HG03571 (cell line): ENCODE data around the gene OR6J1.
"Not testable (repeated sequence)": the region's sequence is repeated elsewhere in the genome, so short reads cannot be mapped to it uniquely, and the experiment has no call there.

ENCODE experiments used
- ATAC-seq: cut with Tn5 transposase; IDR thresholded peaks from one replicate; pipeline ENCODE4 v1.9.1; 2021; ENCODE audit not compliant: unreplicated experiment

OR6J1 gene

GRCh38 chr14:22644305-22644635 lies at the start of gene OR6J1:
OR6J1 (minus strand) TSS chr14:22644352; CDS start chr14:22634811, 9,541 bp downstream.
- ATAC-seq: no peak

GRCh38 chr14:22692194-22692593 lies 48.0 kb upstream of the OR6J1 start:
- ATAC-seq: no peak

- no peak for ATAC-seq
Measured at GRCh38 chr14:22691171-22691570, 47.0 kb upstream of the OR6J1 start.

GRCh38 chr14:22689199-22689598 lies 45.0 kb upstream of the OR6J1 start:
- ATAC-seq: no peak

GRCh38 chr14:22687969-22688368 lies 43.8 kb upstream of the OR6J1 start:
- not testable (repeated sequence) for ATAC-seq

GRCh38 chr14:22686176-22686611 lies 42.0 kb upstream of the OR6J1 start:
- ATAC-seq: not testable (repeated sequence)

- no peak for ATAC-seq
Measured at GRCh38 chr14:22685467-22685866, 41.3 kb upstream of the OR6J1 start.

GRCh38 chr14:22683428-22683827 lies 39.3 kb upstream of the OR6J1 start:
- not testable (repeated sequence) for ATAC-seq

GRCh38 chr14:22678221-22678620 lies 34.1 kb upstream of the OR6J1 start:
- ATAC-seq: no peak

GRCh38 chr14:22677551-22677950 lies 33.4 kb upstream of the OR6J1 start:
- not testable (repeated sequence) for ATAC-seq

- ATAC-seq: no peak
Measured at GRCh38 chr14:22671622-22672021, 27.5 kb upstream of the OR6J1 start.

GRCh38 chr14:22668863-22669262 lies 24.7 kb upstream of the OR6J1 start:
- ATAC-seq: no peak

GRCh38 chr14:22668417-22668816 lies 24.3 kb upstream of the OR6J1 start:
- ATAC-seq: no peak

GRCh38 chr14:22667881-22668280 lies 23.7 kb upstream of the OR6J1 start:
- no peak for ATAC-seq

GRCh38 chr14:22666203-22666893 lies 22.2 kb upstream of the OR6J1 start:
- ATAC-seq: no peak

- no peak for ATAC-seq
Measured at GRCh38 chr14:22664261-22664660, 20.1 kb upstream of the OR6J1 start.

GRCh38 chr14:22660654-22661053 lies 16.5 kb upstream of the OR6J1 start:
- ATAC-seq: no peak

- no peak for ATAC-seq
Measured at GRCh38 chr14:22658946-22659345, 14.8 kb upstream of the OR6J1 start.

GRCh38 chr14:22657861-22658260 lies 13.7 kb upstream of the OR6J1 start:
- no peak for ATAC-seq

GRCh38 chr14:22656945-22657731 lies 13.0 kb upstream of the OR6J1 start:
- no peak for ATAC-seq

GRCh38 chr14:22656226-22656625 lies 12.1 kb upstream of the OR6J1 start:
- no peak for ATAC-seq

GRCh38 chr14:22653012-22653621 lies 9.0 kb upstream of the OR6J1 start:
- ATAC-seq: no peak
